H1 (cell line): ENCODE data around the gene CHD5. TPM values are rescaled to one million over a fixed set of nuclear protein-coding genes. Genes with fewer than 3 reads are reported as not detected.
A peak's percentile ranks its signal among the peaks of the same experiment; 100 is the strongest.

Experiments used
- CHD2 ChIP-seq: IDR thresholded peaks from 2 replicates; pipeline ENCODE4 v1.6.1; 2012; ENCODE audit warnings: low read length, improper control_type of control experiment
- EGR1 ChIP-seq: IDR thresholded peaks from 2 replicates; pipeline ENCODE4 v1.6.1; 2011; ENCODE audit warnings: low read depth, low read length, borderline replicate concordance
- EP300 ChIP-seq, 2 experiments: IDR thresholded peaks; 1 replicate in 1 of 2; 2 replicates in 1 of 2; pipeline ENCODE4 v1.6.1; 2011 to 2012; ENCODE audit warnings: low read depth in 2 of 2, low read length in 2 of 2, mild to moderate bottlenecking in 2 of 2, borderline replicate concordance in 1 of 2, inconsistent platforms in 1 of 2, moderate library complexity in 1 of 2
- EZH2 ChIP-seq: fragments of 200-600 bp; sonication (generic); IDR thresholded peaks from 2 replicates; pipeline ENCODE4 v1.7.1; 2012; ENCODE audit warnings: low read depth, mild to moderate bottlenecking, moderate library complexity, low read length, inconsistent platforms; ENCODE audit not compliant: severe bottlenecking
- HDAC6 ChIP-seq: IDR thresholded peaks from one replicate; pipeline ENCODE4 v1.7.1; 2012; ENCODE audit warnings: low read depth, mild to moderate bottlenecking, inconsistent platforms, low read length, moderate library complexity
- KDM1A ChIP-seq: fragments of 200-600, 300-600 bp; sonication (generic); IDR thresholded peaks from 2 replicates; pipeline ENCODE4 v1.7.1; 2016; ENCODE audit warnings: mild to moderate bottlenecking, low read length, borderline replicate concordance
- KDM4A ChIP-seq: IDR thresholded peaks from one replicate; pipeline ENCODE4 v1.7.1; 2012; ENCODE audit warnings: low read depth, mild to moderate bottlenecking, moderate library complexity, low read length, inconsistent platforms; ENCODE audit not compliant: severe bottlenecking
- KDM5A ChIP-seq: fragments of 200-600 bp; IDR thresholded peaks from 2 replicates; pipeline ENCODE4 v1.7.1; 2012; ENCODE audit warnings: mild to moderate bottlenecking, low read length, inconsistent platforms, mixed read lengths
- PHF8 ChIP-seq: fragments of 200-600 bp; sonication (generic); conservative IDR thresholded peaks from 2 replicates; pipeline ENCODE4 v1.7.1; 2012; ENCODE audit warnings: low read depth, mild to moderate bottlenecking, inconsistent platforms, low read length, moderate library complexity
- POLR2A ChIP-seq, 2 experiments: IDR thresholded peaks; 1 replicate in 1 of 2; 2 replicates in 1 of 2; pipeline ENCODE4 v1.6.1; 2011; ENCODE audit warnings: low read depth in 2 of 2, low read length in 2 of 2, mild to moderate bottlenecking in 2 of 2; ENCODE audit errors: control extremely low read depth in 1 of 2
- POLR2AphosphoS5 ChIP-seq: IDR thresholded peaks from 2 replicates; pipeline ENCODE4 v1.6.1; 2011; ENCODE audit warnings: low read depth, low read length
- RBBP5 ChIP-seq: IDR thresholded peaks from 2 replicates; pipeline ENCODE4 v1.7.1; 2012; ENCODE audit warnings: low read depth, mild to moderate bottlenecking, inconsistent platforms, low read length, moderate library complexity, borderline replicate concordance
- RNF2 ChIP-seq: fragments of 200-900, 300-1000 bp; sonication (generic); IDR thresholded peaks from 2 replicates; pipeline ENCODE4 v1.7.1; 2016; ENCODE audit warnings: borderline replicate concordance, low read depth, mild to moderate bottlenecking, antibody characterized with exemption, low read length; ENCODE audit not compliant: poor library complexity, severe bottlenecking; ENCODE audit errors: missing control alignments
- SIN3A ChIP-seq, 2 experiments: IDR thresholded peaks in 1 of 2; conservative IDR thresholded peaks in 1 of 2; 2 replicates each; pipeline ENCODE4 v1.6.1; 2011 to 2012; ENCODE audit warnings: low read length in 2 of 2, improper control_type of control experiment in 1 of 2, low read depth in 1 of 2, mild to moderate bottlenecking in 1 of 2
- SUZ12 ChIP-seq: fragments of 200-600 bp; sonication (generic); IDR thresholded peaks from 2 replicates; pipeline ENCODE4 v1.6.1; 2012; ENCODE audit warnings: mild to moderate bottlenecking, inconsistent platforms, low read length, moderate library complexity, mixed read lengths
- TAF7 ChIP-seq: optimal IDR thresholded peaks from 2 replicates; pipeline ENCODE3; 2011; ENCODE audit warnings: low read depth, mild to moderate bottlenecking, inconsistent platforms, low read length, moderate library complexity, borderline replicate concordance
- TBP ChIP-seq: IDR thresholded peaks from 2 replicates; pipeline ENCODE4 v1.6.1; 2011; ENCODE audit warnings: low read depth, low read length, improper control_type of control experiment
- TCF12 ChIP-seq: IDR thresholded peaks from 2 replicates; pipeline ENCODE4 v1.6.1; 2011; ENCODE audit warnings: low read depth, mild to moderate bottlenecking, low read length
- TEAD4 ChIP-seq: IDR thresholded peaks from 2 replicates; pipeline ENCODE4 v1.6.1; 2012; ENCODE audit warnings: low read depth, low read length, inconsistent platforms, mixed read lengths
- polyA plus RNA-seq, 7 experiments: library from polyadenylated mRNA; depleted of rRNA in 3 of 7; stranded (reverse) in 5 of 7; unstranded in 2 of 7; fragments of >200 nt in 5 of 7; fragments of 200-250 nt in 2 of 7; gene quantifications; 1 replicate in 5 of 7; 2 replicates in 1 of 7; 4 replicates in 1 of 7; pipeline versions ENCODE4 v1.2.1 to v1.2.3, GENCODE V29; 2011 to 2013; ENCODE audit warnings: missing spikeins in 2 of 7, mixed read lengths in 2 of 7
- total RNA-seq: library from RNA; stranded (reverse); fragmentation: NEBNext Ultra II Directional; extraction: Animal tissue kit (Norgen Biotek cat#: 25700); gene quantifications from 2 replicates; pipeline ENCODE4 v1.2.1, GENCODE V29; 2021

CHD5 gene
- total and polyA plus RNA-seq, 2 of the 8 experiments (the other 6 are each of a cell fraction or from before 2014, with no cell fraction given), result 0.42 to 1.8 TPM

DNA sequence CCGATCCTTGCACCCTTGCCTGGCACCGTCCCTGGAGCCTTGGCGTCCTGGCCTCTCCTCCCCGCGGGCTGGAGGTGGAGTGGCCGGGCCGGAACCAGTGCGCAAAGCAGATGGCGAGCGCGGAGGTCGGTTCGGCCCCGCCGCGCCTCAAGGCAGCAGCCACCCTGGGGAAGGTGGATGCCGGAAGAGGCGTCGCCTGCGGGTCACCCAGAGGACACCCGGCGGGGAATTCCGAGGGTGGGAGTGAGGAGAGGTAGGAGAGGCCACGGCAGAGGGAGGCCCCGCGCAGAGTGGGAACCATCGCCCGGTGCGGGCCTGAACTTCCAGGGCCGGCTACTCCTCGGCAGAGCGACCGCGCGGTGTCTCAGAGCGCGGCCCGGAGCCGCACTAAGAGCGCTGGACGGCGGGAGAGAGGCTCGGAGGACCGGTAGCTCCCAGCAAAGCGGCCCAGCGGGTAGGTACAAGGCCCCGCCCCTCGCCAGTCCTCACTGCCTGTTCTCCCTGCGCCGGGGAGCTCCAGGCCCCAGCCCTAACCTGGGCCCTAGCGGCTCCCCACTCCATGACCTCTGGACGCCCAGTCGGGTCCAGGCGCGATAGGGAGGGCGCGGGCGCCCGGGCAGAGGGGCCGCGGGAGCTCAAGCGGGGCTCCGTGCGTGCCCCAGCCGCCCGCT lies 25.9 kb upstream of the CHD5 start, which contains the start of gene RNF207 (continued):
- TF ChIP-seq KDM5A (no peak), TEAD4 (0 out of 2 replicates have a peak, but pooled peaks have one; percentile 65), POLR2AphosphoS5 (0 out of 2 replicates have a peak, but pooled peaks have one; percentile 23), EGR1 (no peak), SUZ12 (peak; percentile 31; the same call in 1 of the 2 replicates), KDM4A (peak; percentile 90), RBBP5 (peak; percentile 54; the same call in 1 of the 2 replicates), RNF2 (no peak), TAF7 (peak; percentile 16), SIN3A (conservative IDR thresholded peaks at IDR 0.05 in 1 of 2, IDR thresholded peaks at IDR 0.05 in 1 of 2; ENCODE audit: low read depth in 1 of 2, low read length in 2 of 2) (peak in 1 of 2 experiments; percentile 4; a peak in 1 of 4 replicates), HDAC6 (no peak), PHF8 (peak; percentile 46; the same call in 1 of the 2 replicates), KDM1A (no peak), TBP (peak; percentile 28; the same call in 1 of the 2 replicates), TCF12 (no peak), CHD2 (no peak), EP300 (IDR thresholded peaks at IDR 0.05; ENCODE audit: borderline replicate concordance in 1 of 2, low read depth in 2 of 2, low read length in 2 of 2) (no peak), EZH2 (peak; percentile 15), POLR2A (IDR thresholded peaks at IDR 0.05; ENCODE audit: control extremely low read depth in 1 of 2, low read depth in 2 of 2, low read length in 2 of 2) (0 out of 3 replicates have a peak, but pooled peaks of 1 of the 2 experiments have one; percentile 36)
